HK-2 (cell line): ENCODE measurements around the gene OR2T5.
"Not testable (repeated sequence)": the region's sequence is repeated elsewhere in the genome, so short reads cannot be mapped to it uniquely, and the experiment has no call there.

Experiments
- DNase-seq: peaks from one replicate; pipeline ENCODE4 v3.0.0-alpha.2; 2018; ENCODE audit not compliant: unreplicated experiment

The OR2T5 gene

DNA sequence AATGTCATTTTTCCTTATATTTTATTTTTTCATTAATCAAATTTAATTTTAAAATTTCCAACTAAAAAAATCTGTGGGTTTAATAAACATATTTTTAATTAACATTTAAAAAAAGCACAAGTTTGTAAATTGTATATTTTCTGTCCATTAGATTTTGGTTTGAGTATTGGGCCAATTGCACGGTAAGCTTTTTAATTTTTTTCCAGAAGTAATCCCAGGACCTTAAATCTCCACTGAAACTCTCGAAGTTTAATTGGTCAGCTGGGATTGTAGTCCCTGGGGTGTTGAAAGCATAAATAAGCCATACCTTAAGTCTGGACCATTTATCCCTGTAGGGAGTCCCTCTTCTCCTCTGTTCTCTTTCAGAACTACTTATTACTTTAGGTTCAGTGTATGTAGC, 19.4 kb downstream of the OR2T5 start, which contains the start of gene OR2G6:
Gene OR2G6 (plus strand): TSS at position 301 of the 400 bp plus-strand sequence. CDS start 13,574 bp downstream, outside the sequence.
- not testable (repeated sequence) for DNase-seq

DNA sequence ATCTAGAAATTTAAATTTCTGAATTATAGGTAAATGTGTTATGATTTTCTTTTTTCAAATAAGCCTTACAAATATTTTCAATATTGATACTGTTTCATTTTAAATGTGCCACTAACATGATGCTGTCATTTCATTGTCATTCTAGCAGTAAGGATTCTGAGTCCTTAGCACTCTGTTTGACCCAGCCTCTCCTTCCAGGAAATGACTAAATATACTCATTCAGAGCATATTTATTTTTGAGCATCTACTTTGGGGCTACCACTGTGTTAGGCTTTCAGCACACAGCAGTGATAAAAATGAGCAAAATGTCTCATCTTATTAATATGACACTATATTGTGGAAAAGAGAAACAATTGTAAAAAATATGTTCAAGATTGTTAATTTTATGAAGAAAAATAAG, 21.8 kb downstream of the OR2T5 start:
- not testable (repeated sequence) for DNase-seq

DNA sequence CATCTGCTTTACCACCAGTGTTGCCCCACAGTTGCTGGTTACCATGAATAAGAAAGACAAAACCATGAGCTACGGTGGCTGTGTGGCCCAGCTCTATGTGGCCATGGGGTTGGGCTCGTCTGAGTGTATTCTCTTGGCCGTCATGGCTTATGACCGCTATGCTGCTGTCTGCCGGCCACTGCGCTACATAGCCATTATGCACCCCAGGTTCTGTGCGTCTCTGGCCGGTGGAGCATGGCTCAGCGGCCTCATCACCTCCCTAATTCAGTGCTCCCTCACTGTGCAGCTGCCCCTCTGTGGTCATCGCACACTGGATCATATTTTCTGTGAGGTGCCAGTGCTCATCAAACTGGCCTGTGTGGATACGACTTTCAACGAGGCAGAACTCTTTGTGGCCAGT, 33.5 kb downstream of the OR2T5 start:
- DNase-seq = no peak

DNA sequence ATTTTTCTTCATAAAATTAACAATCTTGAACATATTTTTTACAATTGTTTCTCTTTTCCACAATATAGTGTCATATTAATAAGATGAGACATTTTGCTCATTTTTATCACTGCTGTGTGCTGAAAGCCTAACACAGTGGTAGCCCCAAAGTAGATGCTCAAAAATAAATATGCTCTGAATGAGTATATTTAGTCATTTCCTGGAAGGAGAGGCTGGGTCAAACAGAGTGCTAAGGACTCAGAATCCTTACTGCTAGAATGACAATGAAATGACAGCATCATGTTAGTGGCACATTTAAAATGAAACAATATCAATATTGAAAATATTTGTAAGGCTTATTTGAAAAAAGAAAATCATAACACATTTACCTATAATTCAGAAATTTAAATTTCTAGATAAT, 49.1 kb downstream of the OR2T5 start:
- DNase-seq = not testable (repeated sequence)
